Measurements from ENCODE around the gene AUTS2. TPM values are rescaled to one million over a fixed set of nuclear protein-coding genes. Genes with fewer than 3 reads are reported as not detected.
A peak's percentile ranks its signal among the peaks of the same experiment; 100 is the strongest.

Gene AUTS2
- total RNA-seq, 3 donors from 2014 or later, result 31.2 to 67.6 (median 36.5) TPM

DNA sequence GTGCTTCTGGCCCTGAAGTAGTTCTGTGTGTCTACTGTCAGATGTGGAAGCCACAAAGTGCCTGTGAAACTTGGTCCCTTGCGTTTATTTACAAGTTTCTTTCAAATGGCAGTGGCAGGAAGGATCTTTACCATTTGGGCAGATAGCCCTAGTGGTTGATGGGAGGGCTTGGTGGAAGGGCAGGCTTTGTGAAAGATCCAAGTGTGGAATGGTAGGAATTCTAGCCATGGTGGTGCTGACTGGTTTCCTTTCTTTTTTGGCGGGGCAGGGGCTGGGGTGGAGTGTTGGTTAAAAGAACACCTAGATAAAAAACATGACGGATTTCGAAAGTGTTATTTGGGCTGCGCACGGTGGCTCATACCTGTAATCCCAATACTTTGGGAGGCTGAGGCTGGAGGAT lies 27.0 kb downstream of the AUTS2 start:
- no peak for ATAC-seq
- intact Hi-C loops (cut with DNase I, micrococcal nuclease), result no loop called here
- Histone ChIP-seq H3K36me3 (ENCODE audit: low read depth) (no peaks in the 10 kb centered on the region), H3K4me1 (ENCODE audit: low read depth) (no peaks in the 10 kb centered on the region), H3K9me3 (no peaks in the 10 kb centered on the region), H3K4me3 (no peak overlapping the region)
- TF ChIP-seq CTCF (IDR thresholded peaks at IDR 0.05), result no peak
- DNase-seq, result no peak

DNA sequence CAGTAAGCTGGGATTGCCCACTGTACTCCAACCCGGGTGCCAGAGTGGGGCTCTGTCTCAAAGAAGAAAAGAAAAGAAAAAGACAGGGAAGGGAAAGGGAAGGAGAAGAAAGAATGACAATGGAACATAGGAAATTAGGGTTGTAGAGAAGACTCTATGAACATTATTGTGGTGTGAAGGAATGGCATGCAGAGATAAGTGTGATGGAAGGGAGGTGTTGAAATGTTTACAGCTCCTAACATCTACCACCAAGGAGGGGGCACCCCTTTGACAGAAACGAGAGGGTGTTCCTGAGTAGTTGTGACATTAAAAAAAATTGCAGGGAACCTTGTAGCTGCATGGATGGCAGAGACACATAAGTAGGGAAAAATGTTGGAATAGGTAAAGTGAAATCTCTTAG lies 27.5 kb downstream of the AUTS2 start:
- Histone ChIP-seq H3K36me3 (ENCODE audit: low read depth) (no peaks in the 10 kb centered on the region), H3K4me1 (ENCODE audit: low read depth) (no peaks in the 10 kb centered on the region), H3K4me3 (no peak overlapping the region), H3K9me3 (no peaks in the 10 kb centered on the region)
- intact Hi-C loops (cut with DNase I, micrococcal nuclease), result no loop called here
- DNase-seq, result no peak
- no peak for TF ChIP-seq CTCF (IDR thresholded peaks at IDR 0.05)
- ATAC-seq, result no peak

DNA sequence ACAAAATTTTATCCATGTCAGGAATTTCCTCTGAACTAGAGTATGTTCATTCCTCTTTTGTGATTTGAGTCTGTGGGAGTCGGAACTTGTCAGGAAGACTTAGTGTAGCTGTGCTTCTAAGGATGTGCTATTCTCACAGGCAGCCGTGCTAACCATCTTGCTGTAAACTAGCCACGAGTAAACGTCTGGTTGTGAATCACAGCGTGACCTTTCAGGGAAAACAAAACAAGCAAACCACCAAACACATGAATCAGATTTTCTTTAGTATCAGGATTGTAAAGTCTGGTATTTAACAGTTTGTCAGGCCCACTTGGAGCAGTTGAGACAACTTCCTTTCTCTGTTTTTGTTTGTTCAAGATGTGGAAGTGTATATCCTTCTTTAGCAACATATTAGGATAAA lies 32.0 kb downstream of the AUTS2 start:
- intact Hi-C loops (cut with DNase I, micrococcal nuclease), result no loop called here
- H3K36me3 ChIP-seq (ENCODE audit: low read depth), result no peaks in the 10 kb centered on the region
- DNase-seq (peak in 1 of 3 donors; percentile 1), ATAC-seq (no peak)
- H3K9me3 ChIP-seq, result no peaks in the 10 kb centered on the region
- no peak for TF ChIP-seq CTCF (IDR thresholded peaks at IDR 0.05)
- no peak overlapping the region for H3K4me3 ChIP-seq
- H3K4me1 ChIP-seq (ENCODE audit: low read depth), result no peaks in the 10 kb centered on the region

DNA sequence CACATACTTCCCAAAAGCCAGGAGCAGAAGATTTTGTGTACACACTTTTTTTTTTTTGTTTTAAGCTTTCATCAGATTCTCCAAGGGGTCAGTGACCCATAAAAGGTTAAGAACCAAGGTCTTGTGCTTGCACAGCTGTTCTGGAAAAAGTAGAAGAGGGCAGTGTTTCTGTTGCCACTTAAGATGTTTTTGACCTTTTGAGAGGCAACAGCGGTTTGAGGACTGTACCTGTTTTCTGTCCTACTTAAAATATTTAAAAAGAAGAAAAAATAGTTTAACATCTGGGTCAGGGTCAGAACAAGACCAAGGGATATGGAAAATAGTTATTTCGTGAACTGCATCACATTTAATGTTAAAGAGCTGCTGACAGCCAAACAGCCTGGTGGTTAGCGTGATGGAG lies 32.9 kb downstream of the AUTS2 start:
- no peak for DNase-seq
- intact Hi-C loops (cut with DNase I, micrococcal nuclease), result no loop called here
- TF ChIP-seq CTCF (IDR thresholded peaks at IDR 0.05), result no peak
- no peaks in the 10 kb centered on the region for H3K9me3 ChIP-seq
- no peaks in the 10 kb centered on the region for H3K36me3 ChIP-seq (ENCODE audit: low read depth)
- no peaks in the 10 kb centered on the region for H3K4me1 ChIP-seq (ENCODE audit: low read depth)
- no peak overlapping the region for H3K4me3 ChIP-seq
- no peak for ATAC-seq

- Histone ChIP-seq H3K9me3 (no peaks in the 10 kb centered on the region), H3K36me3 (ENCODE audit: low read depth) (no peaks in the 10 kb centered on the region), H3K4me1 (ENCODE audit: low read depth) (no peaks in the 10 kb centered on the region), H3K4me3 (no peak overlapping the region)
- intact Hi-C loops (cut with DNase I, micrococcal nuclease), result no loop called here
- ATAC-seq (no peak), DNase-seq (no peak)
- TF ChIP-seq CTCF (IDR thresholded peaks at IDR 0.05), result no peak
These were observed 34.0 kb downstream of the AUTS2 start for GRCh38 chr7:69632280-69632679.

DNA sequence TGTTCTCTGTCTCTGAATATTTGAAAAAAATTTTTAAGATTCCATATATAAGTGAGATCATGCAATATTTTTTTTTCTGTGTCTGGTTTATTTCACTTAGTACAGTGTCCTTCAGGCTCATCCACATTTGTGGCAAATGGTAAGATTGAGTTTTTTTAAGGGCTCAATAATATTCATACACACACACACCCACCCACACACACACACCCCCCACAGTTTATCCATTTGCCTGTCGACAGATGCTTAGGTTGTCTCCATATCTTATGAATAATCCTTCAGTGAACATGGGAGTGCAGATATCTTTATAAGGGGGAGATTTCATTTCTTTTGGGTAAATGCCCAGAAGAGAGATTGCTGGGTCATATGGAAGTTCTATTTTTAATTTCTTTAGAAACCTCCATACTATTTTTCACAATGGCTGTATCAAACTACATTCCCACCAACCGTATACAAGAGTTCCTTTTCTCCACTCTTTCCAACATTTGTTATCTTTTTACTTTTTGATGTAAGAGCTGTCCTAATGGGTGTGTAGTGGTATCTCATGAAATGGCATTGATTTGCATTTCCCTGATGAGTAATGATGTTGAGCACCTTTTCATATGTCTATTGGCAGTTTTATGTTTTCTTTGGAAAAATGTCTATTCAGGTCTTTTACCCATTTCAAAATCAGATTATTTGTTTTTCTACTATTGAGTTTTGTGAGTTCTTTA lies 35.0 kb downstream of the AUTS2 start:
- Histone ChIP-seq H3K4me3 (no peak overlapping the region), H3K36me3 (ENCODE audit: low read depth) (no peaks in the 10 kb centered on the region), H3K9me3 (no peaks in the 10 kb centered on the region), H3K4me1 (ENCODE audit: low read depth) (no peaks in the 10 kb centered on the region)
- DNase-seq, result no peak
- no peak for TF ChIP-seq CTCF (IDR thresholded peaks at IDR 0.05)
- ATAC-seq, result no peak
- intact Hi-C loops (cut with DNase I, micrococcal nuclease), result no loop called here
